HepG2 (cell line): ENCODE measurements around the gene HTRA2. TPM values are rescaled to one million over a fixed set of nuclear protein-coding genes. Genes with fewer than 3 reads are reported as not detected.

ENCODE experiments used
- ATAC-seq: fragments of 200-7000 bp; cut with Tn5 transposase; 3 replicates; pipeline ENCODE4 v1.9.1; 2020; ENCODE audit warnings: mild to moderate bottlenecking, moderate library complexity
- BruUV-seq: library from RNA; stranded (reverse); fragments of 400-500 nt; replicated peaks from 2 replicates; lab custom pipeline; 2021; lab: Mats Ljungman, UMichigan
- CTCF ChIA-PET: fragments of 300-600 bp; formaldehyde crosslinking; extraction: SDS; loops from one replicate; lab custom pipeline; 2021; ENCODE audit warnings: low total read pairs, inconsistent platforms, low intra/inter-chr PET ratio; lab: Yijun Ruan, JAX
- POLR2A ChIA-PET: fragments of 350-600 bp; sonication (Branson Sonifier 250); formaldehyde crosslinking; loops from one replicate; lab custom pipeline; 2020; ENCODE audit warnings: antibody characterized with exemption, inconsistent platforms; lab: Yijun Ruan, JAX
- DNase-seq: peaks from one replicate; pipeline ENCODE4 v3.0.0-alpha.2; 2015; ENCODE audit warnings: low spot score
- FAIRE-seq: peaks from 3 replicates; lab custom pipeline; 2011; peaks lifted over from hg19 to GRCh38; lab: Jason Lieb, UNC
- H2AFZ ChIP-seq: one replicate; pipeline ENCODE4 v1.6.1; 2011; ENCODE audit warnings: low read length, inconsistent platforms
- H3K27ac ChIP-seq: fragments of 300-600 bp; 3 replicates; pipeline ENCODE4 v1.8.0; 2011; ENCODE audit warnings: mixed run types, mild to moderate bottlenecking, mixed read lengths, low read length, inconsistent platforms; ENCODE audit not compliant: insufficient read depth; ENCODE audit errors: extremely low read length
- H3K27me3 ChIP-seq, 2 experiments: fragments of 200-600 bp in 1 of 2; 2 replicates in 1 of 2; 3 replicates in 1 of 2; pipeline versions ENCODE4 v1.6.0 to v1.8.0; 2011; ENCODE audit warnings: low read length in 2 of 2, mild to moderate bottlenecking in 2 of 2, moderate library complexity in 2 of 2, inconsistent platforms in 1 of 2; ENCODE audit not compliant: insufficient read depth in 2 of 2, control insufficient read depth in 1 of 2
- H3K36me3 ChIP-seq, 2 experiments: fragments of 200-600 bp in 1 of 2; replicated peaks in 1 of 2; 2 replicates in 1 of 2; 3 replicates in 1 of 2; pipeline versions ENCODE4 v1.5.1 to v1.8.0; 2011; ENCODE audit warnings: low read length in 2 of 2, inconsistent platforms in 1 of 2; ENCODE audit not compliant: insufficient read depth in 2 of 2, control insufficient read depth in 1 of 2
- H3K4me1 ChIP-seq: 2 replicates; pipeline ENCODE4 v1.5.1; 2012; ENCODE audit warnings: low read length, inconsistent platforms; ENCODE audit not compliant: insufficient read depth
- H3K4me2 ChIP-seq: 2 replicates; pipeline ENCODE4 v1.6.0; 2011; ENCODE audit warnings: low read depth, low read length, inconsistent platforms
- H3K4me3 ChIP-seq, 3 experiments: fragments of 200-600 bp in 1 of 3; sonication (generic), shearing (Covaris generic) in 1 of 3; replicated peaks in 1 of 3; 2 replicates each; pipeline ENCODE4 v1.5.1; 2011 to 2016; ENCODE audit warnings: low read length in 3 of 3, inconsistent platforms in 2 of 3, low read depth in 2 of 3, mild to moderate bottlenecking in 2 of 3, control low read depth in 1 of 3, mixed read lengths in 1 of 3; ENCODE audit not compliant: insufficient read depth in 1 of 3
- H3K79me2 ChIP-seq: one replicate; pipeline ENCODE4 v1.6.1; 2011; ENCODE audit warnings: low read length, inconsistent platforms; ENCODE audit not compliant: insufficient read depth
- H3K9ac ChIP-seq: 2 replicates; pipeline ENCODE4 v1.6.0; 2011; ENCODE audit warnings: mild to moderate bottlenecking, low read depth, low read length, inconsistent platforms; ENCODE audit not compliant: insufficient read depth
- H3K9me3 ChIP-seq: 2 replicates; pipeline ENCODE4 v1.5.1; 2012; ENCODE audit warnings: mild to moderate bottlenecking, low read length
- H4K20me1 ChIP-seq: 2 replicates; pipeline ENCODE4 v1.6.0; 2011; ENCODE audit warnings: inconsistent platforms, mild to moderate bottlenecking, low read length, moderate library complexity; ENCODE audit not compliant: insufficient read depth
- HES4 ChIP-seq: sonication (generic); formaldehyde crosslinking; IDR thresholded peaks from 2 replicates; pipeline ENCODE4 v1.9.0; 2021; ENCODE audit warnings: mild to moderate bottlenecking, missing genetic modification reagents, borderline replicate concordance
- JARID2 ChIP-seq: sonication (generic); formaldehyde crosslinking; IDR thresholded peaks from 2 replicates; pipeline ENCODE4 v1.8.1; 2023; ENCODE audit warnings: missing genetic modification reagents, inconsistent platforms; ENCODE audit not compliant: insufficient replicate concordance
- POLR2A ChIP-seq, 2 experiments: IDR thresholded peaks; 2 replicates each; pipeline ENCODE4 v1.6.1; 2011; ENCODE audit warnings: low read depth in 2 of 2, low read length in 2 of 2, mild to moderate bottlenecking in 1 of 2, moderate library complexity in 1 of 2; ENCODE audit not compliant: insufficient read depth in 1 of 2
- POLR2AphosphoS5 ChIP-seq: IDR thresholded peaks from 2 replicates; pipeline ENCODE4 v1.6.1; 2012; ENCODE audit warnings: low read depth, low read length
- SAP130 ChIP-seq: IDR thresholded peaks from 2 replicates; pipeline ENCODE4 v1.6.1; 2016; ENCODE audit warnings: low read depth
- ZSCAN9 ChIP-seq: IDR thresholded peaks from 2 replicates; pipeline ENCODE4 v1.6.1; 2016; ENCODE audit warnings: borderline replicate concordance
- WGBS: methylation state at CpG from one replicate; pipeline ENCODE4 v1.1.6; 2017; ENCODE audit warnings: low lambda C conversion rate; 5-methylcytosine and 5-hydroxymethylcytosine counted together
- in situ Hi-C: cut with HindIII; loops from 2 replicates; pipeline ENCODE4 v1.10.0; 2017; ENCODE audit warnings: low pct_unique_long_range_greater_than_20kb; ENCODE audit not compliant: extremely low pct_ligation_motif_present
- intact Hi-C: fragments of 100-400 bp; cut with micrococcal nuclease; formaldehyde crosslinking; loops from one replicate; pipeline ENCODE4 v1.10.0; 2022; ENCODE audit not compliant: unreplicated experiment
- polyA plus RNA-seq, 8 experiments: library from polyadenylated mRNA; depleted of rRNA in 3 of 8; stranded (reverse) in 7 of 8; unstranded in 1 of 8; fragments of >200 nt; fragmentation: Illumina TruSeq in 4 of 8; extraction: Trizol in 4 of 8; gene quantifications; 2 replicates each; pipeline versions ENCODE4 v1.2.1 to v1.2.3, GENCODE V29; 2011 to 2016; ENCODE audit warnings: low read depth in 4 of 8, missing spikeins in 1 of 8, mixed read lengths in 1 of 8; ENCODE audit not compliant: insufficient read depth in 1 of 8
- total RNA-seq, 5 experiments: library from RNA; depleted of rRNA; stranded (reverse); fragments of >200 nt; fragmentation: Illumina TruSeq; extraction: Trizol; gene quantifications; 2 replicates each; pipeline ENCODE4 v1.2.3, GENCODE V29; 2016; ENCODE audit warnings: low read depth in 1 of 5
- TF ChIP-seq, protein P1 (sequence below): IDR thresholded peaks from 2 replicates; pipeline ENCODE4 v1.6.1; 2012; ENCODE audit warnings: low read depth, low read length, improper control_type of control experiment

The HTRA2 gene
- total and polyA plus RNA-seq, 2 of the 13 experiments (the other 11 are each of a cell fraction or from before 2014, with no cell fraction given) = 47.7 to 50.3 TPM

DNA sequence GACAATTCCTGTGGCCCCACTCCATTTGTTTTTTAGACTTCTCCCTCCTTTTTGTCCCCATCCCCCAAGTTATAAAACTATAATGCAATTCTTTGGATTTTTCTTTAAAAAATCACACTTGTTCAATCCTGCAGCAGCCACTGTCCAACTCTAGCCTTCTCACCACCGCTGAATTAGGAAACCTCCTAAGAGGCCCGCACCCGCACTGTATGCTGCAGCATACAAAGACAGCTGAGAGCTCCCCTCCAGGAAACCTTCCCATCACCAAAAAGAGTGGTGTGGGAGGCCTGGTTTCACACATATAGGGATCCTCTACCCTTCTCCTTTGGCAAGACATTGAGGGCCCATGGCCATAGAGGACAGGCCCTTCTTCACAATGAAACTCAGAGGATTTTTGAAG lies 25.1 kb upstream of the HTRA2 start:
- peak; percentile 39 for TF ChIP-seq POLR2AphosphoS5
- no peak for TF ChIP-seq ZSCAN9 (CRISPR knock-in tag)
- TF ChIP-seq POLR2A (IDR thresholded peaks at IDR 0.05; ENCODE audit: insufficient read depth in 1 of 2, low read depth in 2 of 2, low read length in 2 of 2) = peak in 1 of 2 experiments; percentile 5; a peak in 1 of 4 replicates
- TF ChIP-seq SAP130 (CRISPR knock-in tag) = 0 out of 2 replicates have a peak, but pooled peaks have one; percentile 9
- TF ChIP-seq, protein P1, sequence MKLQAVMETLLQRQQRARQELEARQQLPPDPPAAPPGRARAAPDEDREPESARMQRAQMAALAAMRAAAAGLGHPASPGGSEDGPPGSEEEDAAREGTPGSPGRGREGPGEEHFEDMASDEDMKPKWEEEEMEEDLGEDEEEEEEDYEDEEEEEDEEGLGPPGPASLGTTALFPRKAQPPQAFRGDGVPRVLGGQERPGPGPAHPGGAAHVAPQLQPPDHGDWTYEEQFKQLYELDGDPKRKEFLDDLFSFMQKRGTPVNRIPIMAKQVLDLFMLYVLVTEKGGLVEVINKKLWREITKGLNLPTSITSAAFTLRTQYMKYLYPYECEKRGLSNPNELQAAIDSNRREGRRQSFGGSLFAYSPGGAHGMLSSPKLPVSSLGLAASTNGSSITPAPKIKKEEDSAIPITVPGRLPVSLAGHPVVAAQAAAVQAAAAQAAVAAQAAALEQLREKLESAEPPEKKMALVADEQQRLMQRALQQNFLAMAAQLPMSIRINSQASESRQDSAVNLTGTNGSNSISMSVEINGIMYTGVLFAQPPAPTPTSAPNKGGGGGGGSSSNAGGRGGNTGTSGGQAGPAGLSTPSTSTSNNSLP = no peak
- TF ChIP-seq JARID2 = no peak
- TF ChIP-seq HES4 = no peak
- Histone ChIP-seq H3K27me3 (no peaks in the 10 kb centered on the region; a peak in 1 of 5 replicates), H4K20me1 (no peaks in the 10 kb centered on the region), H3K36me3 (no peaks in the 10 kb centered on the region; a peak in 3 of 5 replicates), H3K27ac (peak overlapping the region; percentile 11), H2AFZ (no peak overlapping the region), H3K9me3 (no peaks in the 10 kb centered on the region), H3K79me2 (peaks cover 51% of the 10 kb centered on the region), H3K9ac (peak overlapping the region; percentile 83; the same call in 1 of the 2 replicates), H3K4me3 (peak overlapping the region; percentile 67 to 86 (median 82)), H3K4me2 (peak overlapping the region; percentile 92), H3K4me1 (peaks cover 68% of the 10 kb centered on the region)
- no TSS peak for BruUV-seq
- CTCF ChIA-PET = interaction anchor here (2.9 kb wide), 1 partner anchor 21 kb away, joined by 20 read pairs; the partner anchor contains the start of genes CCDC142 and TTC31
- intact Hi-C loops = no loop called here
- POLR2A ChIA-PET = interaction anchor here (0.8 to 16.5 kb wide), 15 partner anchors 8 to 75 kb away, joined by 3 to 795 read pairs (median 18); partner anchors contain the start of genes AUP1, CCDC142, DQX1 and HTRA2
- FAIRE-seq = no peak
- no peak for ATAC-seq
- no peak for DNase-seq
- in situ Hi-C loops = no loop called here
- WGBS = 68% methylated on average over 3 of the region's 3 CpGs
